HuH-7 (cell line): Measurements from ENCODE around the gene CCDC73.
"Not testable (repeated sequence)": the region's sequence is repeated elsewhere in the genome, so short reads cannot be mapped to it uniquely, and the experiment has no call there.

Experiments used
- DNase-seq: peaks from one replicate; pipeline ENCODE4 v3.0.0; 2011; ENCODE audit warnings: low spot score

The CCDC73 gene

GRCh38 chr11:32796425-32796824, 2.0 kb upstream of the CCDC73 start:
- no peak for DNase-seq

- peak; percentile 6 for DNase-seq
These were observed 1.4 kb downstream of the CCDC73 start for GRCh38 chr11:32792948-32793475.

DNA sequence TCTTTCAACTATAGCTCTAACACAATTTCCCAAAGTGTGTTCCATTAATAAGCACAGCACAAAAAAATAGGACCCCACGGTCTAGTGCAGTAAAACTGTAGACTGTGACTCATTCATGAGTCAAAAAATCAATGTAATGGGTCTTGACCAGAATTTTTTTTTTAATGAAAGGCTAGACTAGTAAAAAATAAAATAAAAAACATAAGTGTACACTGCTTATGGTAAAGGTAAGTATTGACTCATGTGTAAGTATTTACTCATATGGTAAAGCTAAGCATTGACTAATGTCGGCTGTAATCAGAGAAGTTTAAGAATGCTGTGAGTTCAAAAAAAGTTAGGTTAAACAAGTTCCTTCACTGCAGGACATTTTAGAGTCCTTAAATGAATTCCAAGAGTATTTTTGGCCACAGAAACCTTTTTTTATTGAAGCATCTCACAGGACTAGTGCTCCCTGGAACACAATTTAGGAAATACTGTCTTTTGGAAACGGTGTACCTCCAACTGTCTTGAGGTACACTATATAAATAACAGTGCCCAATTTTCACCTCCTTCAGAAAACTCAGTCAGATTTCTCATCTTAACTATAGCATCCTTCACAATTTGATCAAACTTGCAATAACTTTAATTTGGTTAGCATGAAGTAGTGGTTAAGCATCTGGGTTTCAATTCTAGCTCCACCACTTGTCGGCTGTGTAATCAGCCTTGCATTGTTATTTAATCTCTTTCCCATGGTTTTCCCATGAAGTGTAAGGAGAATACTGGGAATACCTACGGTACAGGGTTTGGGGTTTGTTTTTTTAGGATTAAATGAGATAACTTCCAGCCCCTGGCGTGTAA, 2.1 kb downstream of the CCDC73 start:
- DNase-seq = no peak

- no peak for DNase-seq
These were observed 3.5 kb downstream of the CCDC73 start for GRCh38 chr11:32790916-32791315.

DNA sequence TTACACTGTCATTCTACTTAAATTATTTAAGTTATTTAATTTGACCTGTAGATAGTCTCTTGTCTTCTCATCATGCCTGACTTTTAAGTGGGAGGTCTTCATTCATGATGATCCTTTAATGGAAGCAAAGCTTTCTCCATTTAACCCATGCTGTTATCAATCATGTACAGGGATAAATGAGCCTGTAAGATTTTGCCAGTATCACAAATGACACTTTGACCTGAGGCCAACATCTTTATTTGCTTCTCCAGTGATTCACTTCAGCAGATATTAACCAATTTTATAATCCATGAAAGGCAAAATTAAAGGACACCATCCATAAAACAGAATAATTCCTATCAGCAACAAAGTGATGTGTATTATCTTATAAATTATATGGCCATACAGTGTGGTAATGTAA, 7.7 kb downstream of the CCDC73 start:
- DNase-seq = no peak

DNA sequence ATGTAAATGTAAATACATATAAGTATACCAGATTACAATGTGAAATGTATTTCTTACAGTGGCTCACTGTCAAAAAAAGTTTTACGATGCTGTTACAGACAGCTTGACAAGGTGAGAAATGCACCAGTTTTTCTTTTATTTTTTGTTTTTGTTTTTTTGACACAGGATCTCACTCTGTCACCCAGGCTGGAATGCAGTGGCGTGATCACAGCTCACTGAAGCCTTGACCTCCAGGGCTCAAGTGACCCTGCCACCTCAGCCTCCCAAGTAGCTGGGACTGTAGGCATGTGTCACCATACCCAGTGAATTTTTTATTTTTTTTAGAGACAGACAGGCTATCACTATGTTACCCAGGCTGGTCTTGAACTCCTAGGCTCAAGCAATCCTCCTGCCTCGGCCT, 9.2 kb downstream of the CCDC73 start:
- DNase-seq = no peak

DNA sequence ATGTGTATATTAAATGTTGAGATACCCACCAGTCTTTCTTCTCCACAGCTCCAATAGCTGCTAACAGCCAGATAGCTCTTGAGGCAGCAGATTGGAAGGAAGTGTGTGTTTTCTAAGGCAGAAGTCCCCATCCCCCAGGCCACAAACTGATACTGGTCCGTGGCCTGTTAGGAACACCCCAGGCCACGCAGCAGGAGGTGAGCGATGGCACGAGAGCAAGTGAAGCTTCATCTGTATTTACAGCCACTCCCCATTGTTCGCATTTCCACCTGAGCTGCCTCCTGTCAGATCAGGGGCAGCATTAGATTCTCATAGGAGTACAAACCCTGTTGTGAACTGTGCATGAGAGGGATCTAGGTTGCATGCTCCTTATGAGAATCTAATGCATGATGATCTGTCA, 12.7 kb downstream of the CCDC73 start:
- no peak for DNase-seq

GRCh38 chr11:32780839-32781238, 13.6 kb downstream of the CCDC73 start:
- DNase-seq = not testable (repeated sequence)

DNA sequence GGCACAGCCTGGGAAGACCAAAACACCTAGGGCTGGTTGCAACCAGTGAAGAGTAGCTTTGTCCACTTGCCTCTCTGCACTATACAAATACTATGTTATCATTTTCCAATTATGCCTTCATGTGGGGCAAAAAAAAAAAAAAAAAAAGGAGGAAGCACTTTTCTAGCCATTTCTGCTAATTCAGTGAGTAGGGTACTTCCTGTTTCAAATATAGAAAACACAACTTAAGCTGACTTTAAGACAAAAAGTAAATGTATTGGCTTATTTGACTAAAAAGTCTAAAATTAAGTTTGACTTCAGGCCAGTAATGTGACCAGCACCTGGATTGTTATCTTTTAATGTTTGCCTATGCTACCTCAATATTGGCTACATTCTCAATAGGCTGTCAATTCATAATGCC, 15.3 kb downstream of the CCDC73 start:
- DNase-seq = no peak

- DNase-seq = no peak
These were observed 18.6 kb downstream of the CCDC73 start for GRCh38 chr11:32775908-32776307.

DNA sequence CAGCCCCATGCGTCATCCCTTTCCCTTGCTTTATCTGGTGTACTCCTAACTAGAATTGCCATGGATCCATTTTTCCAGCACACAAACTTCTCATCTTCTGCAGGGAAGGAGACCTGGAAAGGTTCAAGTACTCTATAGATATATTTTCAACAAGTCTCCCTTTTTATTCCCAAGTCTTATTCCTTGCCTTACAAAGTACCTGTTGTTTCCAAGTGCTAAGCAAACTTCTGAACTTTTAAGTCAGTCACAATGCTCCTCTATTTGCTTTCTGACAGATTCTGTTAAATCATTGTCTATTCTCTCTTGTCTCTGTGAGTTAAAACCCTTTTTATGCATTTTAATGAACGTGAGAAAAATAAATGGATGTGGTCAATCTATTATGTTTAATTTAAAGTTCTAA, 20.4 kb downstream of the CCDC73 start:
- no peak for DNase-seq

DNA sequence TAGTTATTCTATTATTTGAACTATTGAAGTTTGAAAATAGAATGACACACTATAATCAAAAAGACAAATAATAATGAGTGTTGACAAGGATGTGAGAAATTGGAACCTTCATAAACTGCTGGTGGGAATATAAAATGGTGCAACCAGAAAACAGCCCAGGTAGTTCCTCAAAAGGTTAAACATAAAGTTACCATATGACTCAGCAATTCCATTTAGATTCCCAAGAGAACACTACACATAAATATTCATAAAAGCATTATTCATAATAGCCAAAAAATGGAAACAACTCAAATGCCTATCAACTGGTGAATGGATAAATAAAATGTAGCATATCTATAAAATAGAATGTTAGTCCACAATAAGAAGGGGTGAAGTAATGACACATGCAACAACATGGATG, 21.7 kb downstream of the CCDC73 start:
- no peak for DNase-seq

- DNase-seq = not testable (repeated sequence)
These were observed 32.7 kb downstream of the CCDC73 start for GRCh38 chr11:32761774-32762173.

DNA sequence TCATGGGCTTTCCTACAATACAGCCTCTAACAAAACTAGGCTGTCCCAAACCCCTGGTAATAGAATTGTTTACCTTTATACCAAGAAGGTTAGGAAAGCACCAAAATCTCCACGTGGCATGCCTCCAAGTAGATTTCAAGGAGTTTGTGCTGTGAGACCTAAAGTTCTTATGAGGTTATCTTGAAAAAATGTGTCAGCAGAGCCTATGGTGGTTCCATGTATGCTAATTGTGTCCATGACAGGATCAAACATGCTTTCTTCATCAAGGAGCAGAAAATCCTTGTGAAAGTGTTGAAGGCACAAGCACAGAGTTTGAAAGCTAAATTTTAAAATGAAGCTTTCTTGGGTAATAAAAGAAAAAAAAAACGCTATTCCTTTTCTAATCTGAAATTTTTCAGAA, 36.2 kb downstream of the CCDC73 start:
- no peak for DNase-seq

DNA sequence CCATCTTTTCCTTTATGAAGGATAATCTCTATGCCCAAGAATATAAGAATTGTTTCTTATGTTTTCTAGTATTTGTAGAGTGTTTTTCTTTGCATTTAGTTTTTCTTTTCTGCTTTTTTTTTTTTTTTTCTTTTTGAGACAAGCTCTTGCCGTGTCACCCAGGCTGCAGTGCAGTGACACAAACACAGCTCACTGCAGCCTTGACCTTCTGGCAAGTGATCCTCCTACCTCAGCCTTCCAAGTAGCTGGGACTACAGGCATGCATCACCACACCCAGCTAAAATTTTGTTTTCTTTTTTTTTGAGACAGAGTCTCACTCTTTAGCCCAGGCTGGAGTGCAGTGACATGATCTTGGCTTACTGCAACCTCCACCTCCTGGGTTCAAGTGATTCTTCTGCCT, 41.3 kb downstream of the CCDC73 start:
- not testable (repeated sequence) for DNase-seq

GRCh38 chr11:32752001-32752400, 42.5 kb downstream of the CCDC73 start:
- no peak for DNase-seq

GRCh38 chr11:32751381-32751780, 43.1 kb downstream of the CCDC73 start:
- no peak for DNase-seq

DNA sequence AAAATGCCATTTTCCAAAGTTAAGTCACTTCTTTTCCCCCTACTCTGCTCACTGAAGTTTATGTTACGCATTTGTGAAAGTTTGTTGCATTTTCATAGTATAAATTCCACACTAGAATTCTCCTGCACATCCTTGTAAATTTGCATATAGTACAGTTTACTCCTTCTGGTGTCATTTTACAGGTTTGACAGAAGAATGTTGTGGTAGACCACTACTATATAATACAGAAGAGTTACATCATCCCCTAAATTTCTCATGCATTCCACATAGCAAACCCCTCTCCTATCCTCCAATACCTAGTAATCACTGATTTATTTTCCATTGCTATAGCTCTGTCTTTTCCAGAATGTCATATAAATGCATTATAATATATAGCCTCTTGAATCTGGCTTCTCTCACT, 64.5 kb downstream of the CCDC73 start:
- DNase-seq = no peak

GRCh38 chr11:32723332-32723731, 71.1 kb downstream of the CCDC73 start:
- DNase-seq = no peak

- no peak for DNase-seq
These were observed 72.2 kb downstream of the CCDC73 start for GRCh38 chr11:32722255-32722654.

DNA sequence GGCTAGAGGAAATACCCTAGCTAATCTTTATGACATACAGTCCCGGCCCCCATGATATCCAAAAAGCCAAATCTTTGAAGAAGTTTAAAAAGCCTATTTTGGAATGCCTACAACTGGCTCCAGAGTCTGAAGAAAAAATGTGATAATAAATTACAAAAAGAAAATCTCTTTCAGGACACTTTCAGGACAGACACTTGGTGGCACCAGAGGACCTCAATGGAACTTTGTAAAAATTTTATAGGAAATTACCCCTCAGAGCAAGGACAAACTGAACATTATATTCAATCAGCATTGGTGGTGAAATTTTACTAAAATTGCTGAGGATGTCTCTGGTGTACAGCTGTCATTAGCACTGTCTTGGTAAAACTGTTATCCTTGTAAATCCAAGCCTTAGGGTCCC, 81.0 kb downstream of the CCDC73 start:
- no peak for DNase-seq

DNA sequence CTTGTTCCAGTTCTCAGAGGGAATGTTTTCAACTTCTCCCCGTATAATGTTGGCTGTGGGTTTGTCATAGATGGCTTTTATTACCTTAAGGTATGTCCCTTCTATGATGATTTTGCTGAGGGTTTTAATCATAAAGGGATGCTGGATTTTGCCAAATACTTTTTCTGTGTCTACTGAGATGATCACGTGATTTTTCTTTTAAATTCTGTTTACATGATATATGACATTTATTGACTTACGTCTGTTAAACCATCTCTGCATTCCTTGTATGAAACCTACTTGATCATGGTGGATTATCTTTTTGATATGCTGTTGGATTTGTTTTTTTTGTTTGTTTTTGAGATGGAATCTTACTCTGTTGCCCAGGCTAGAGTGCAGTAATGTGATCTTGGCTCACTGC, 85.5 kb downstream of the CCDC73 start:
- not testable (repeated sequence) for DNase-seq

GRCh38 chr11:32706985-32707741, 87.3 kb downstream of the CCDC73 start:
- DNase-seq = no peak
